Renal pelvis (tissue), 4 donors: ENCODE results near the gene SLC26A2. TPM values are rescaled to one million over a fixed set of nuclear protein-coding genes. Genes with fewer than 3 reads are reported as not detected.
"Not testable (repeated sequence)": the region's sequence is repeated elsewhere in the genome, so short reads cannot be mapped to it uniquely, and the experiment has no call there.

Experiments
- DNase-seq: peaks from one replicate; pipeline ENCODE4 v3.0.0-alpha.2; 2013
- polyA plus RNA-seq, 3 donors: library from polyadenylated mRNA; unstranded; fragments of 120-200 nt; gene quantifications; one replicate each; pipeline ENCODE4 v1.2.1, GENCODE V29; 2013; ENCODE audit not compliant: insufficient read length in 3 of 3

Gene SLC26A2
- polyA plus RNA-seq, 3 donors: 16.8 to 20.3 (median 17.2) TPM

GRCh38 chr5:149999866-150000255 lies 39.3 kb downstream of the SLC26A2 start:
- DNase-seq: no peak

DNA sequence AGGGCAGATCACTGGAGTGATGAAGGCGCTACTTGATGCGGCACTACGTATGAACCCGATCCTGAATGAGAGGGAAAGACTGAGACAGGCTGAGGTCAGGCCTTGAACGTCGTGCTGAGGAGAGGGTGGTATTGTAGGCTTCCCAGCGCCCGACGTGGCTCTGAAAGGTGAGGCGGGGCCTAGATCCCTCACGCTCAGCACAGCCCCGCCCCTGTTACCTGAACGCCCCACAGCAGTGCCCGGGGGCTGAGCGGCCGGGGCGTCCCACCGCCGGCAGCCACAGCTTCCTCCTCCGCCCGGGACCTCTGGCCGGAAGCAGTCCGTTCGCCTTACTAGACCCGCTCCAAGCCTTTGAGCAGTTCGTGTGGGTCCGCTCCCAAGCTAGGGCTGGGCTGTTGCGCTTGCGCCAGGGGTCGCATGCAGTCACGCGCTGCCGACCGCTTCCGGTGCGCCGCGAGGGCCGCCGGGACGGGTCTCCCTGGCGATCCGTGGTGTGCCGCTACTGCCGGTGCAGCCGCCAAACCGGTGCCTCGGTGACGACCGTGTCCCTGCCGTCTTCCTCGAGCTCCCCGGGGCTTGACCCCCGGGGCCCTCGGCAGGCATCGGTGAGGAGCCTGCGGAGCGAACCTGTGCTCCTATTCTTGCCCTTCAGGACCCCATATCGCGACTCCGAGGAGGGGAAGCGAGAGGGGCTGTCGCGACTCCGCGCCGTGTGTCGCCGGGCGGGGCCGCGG lies 39.9 kb downstream of the SLC26A2 start, which contains the start of the genes HMGXB3 and TIGD6:
Gene HMGXB3 (plus strand): TSS at position 484 of the 734 bp plus-strand sequence. CDS start 4,114 bp downstream, outside the sequence.
Gene TIGD6 (minus strand): TSS at position 399 of the 734 bp plus-strand sequence. CDS start 4,306 bp downstream, outside the sequence.
- peak; percentile 94 for DNase-seq

- DNase-seq: no peak
These were observed 40.6 kb downstream of the SLC26A2 start for GRCh38 chr5:150000990-150001659.

DNA sequence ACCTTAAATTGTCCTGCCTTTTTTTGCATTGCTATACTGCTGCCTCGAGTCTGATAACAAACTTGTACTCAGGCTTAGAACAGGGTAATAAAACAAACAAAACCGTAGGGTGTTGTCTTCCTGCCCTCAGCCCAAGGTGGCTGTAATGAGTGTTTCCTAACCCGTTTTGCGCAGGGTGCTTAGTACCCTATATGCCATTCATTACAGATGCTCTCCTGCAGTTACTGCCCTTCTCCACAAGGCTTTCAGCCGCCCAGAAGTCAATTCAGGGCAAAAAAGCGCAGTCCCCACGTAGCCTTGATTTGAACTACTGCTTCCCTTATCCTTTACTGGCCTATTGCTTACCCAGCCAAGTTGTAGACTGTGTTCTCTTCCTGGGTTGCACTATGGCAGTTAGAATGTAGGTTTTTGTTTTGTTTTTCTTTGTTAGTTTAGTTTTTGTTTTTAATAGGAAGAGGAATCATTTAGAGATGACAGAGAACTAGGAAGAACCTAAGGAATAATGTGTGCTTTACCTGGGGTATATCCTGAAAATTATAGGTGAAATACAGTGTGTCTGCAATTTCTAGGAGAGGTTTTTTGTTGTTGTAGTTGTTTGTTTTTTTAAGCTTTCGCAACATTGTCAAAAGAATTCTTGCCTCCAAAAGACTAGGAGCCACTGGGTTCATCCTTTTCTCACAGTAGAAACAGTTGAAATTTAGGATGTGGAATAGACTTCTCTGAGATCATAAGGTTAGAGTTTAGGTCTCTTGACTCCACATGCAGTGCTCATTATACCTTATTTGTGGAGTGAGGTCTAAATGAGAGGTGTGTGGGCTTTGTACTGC lies 41.3 kb downstream of the SLC26A2 start:
- DNase-seq: no peak

- DNase-seq: no peak
These were observed 45.8 kb downstream of the SLC26A2 start for GRCh38 chr5:150006318-150006717.

DNA sequence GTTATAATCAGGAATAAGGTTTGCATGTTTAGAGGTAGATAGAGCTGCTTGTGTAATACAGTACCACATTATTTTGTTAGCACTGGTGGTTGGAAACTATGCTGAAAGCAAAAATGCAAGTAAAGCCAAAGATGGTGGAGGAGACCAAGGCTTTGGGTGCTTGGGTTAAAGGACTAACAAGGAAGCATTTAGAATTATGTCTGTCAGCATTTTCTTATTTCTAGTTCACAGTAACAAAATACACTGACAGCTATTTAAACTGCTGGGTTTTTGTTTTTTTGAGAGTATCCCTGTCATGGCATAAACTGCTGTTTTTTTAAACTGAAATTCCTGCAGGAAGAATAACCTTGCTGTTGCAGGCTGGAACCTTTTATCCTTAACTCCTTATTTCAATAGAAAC lies 46.5 kb downstream of the SLC26A2 start:
- DNase-seq: no peak

DNA sequence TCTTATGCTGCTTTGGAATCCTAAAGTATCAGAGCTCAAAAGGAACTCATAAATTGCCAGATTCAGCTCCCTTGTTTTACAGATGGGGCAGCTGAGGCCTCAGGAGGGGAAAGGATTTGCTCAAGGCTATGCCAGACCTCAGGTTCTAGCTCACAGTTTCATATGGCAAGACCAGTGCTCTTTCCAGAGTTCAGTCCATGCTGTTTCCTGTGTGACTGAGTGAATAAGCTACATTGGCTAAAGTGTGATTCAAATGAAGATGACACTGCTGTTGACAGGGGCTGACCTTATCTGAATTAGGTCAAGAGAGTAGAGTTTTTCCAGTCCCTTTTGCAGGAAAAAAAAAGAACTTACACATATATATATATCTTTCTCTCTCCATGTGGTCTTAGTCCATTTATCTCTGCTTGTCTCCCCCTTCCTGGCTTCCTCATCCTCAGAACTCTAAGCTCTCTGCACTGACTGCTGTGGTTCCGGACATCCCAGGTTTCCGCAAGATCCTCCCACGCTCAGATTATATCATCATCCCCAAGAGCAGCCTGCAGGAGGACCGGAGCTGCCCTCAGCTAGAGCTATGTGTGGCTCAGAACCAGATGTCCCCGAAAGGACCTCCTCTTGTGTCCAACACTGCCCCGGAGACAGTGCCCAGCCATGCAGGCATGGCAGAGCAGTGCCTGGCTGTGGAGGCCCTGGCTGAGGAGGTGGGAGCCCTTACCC lies 49.3 kb downstream of the SLC26A2 start:
- DNase-seq: no peak

GRCh38 chr5:150013931-150014330 lies 53.4 kb downstream of the SLC26A2 start:
- no peak for DNase-seq

GRCh38 chr5:150014456-150014855 lies 53.9 kb downstream of the SLC26A2 start:
- no peak for DNase-seq

DNA sequence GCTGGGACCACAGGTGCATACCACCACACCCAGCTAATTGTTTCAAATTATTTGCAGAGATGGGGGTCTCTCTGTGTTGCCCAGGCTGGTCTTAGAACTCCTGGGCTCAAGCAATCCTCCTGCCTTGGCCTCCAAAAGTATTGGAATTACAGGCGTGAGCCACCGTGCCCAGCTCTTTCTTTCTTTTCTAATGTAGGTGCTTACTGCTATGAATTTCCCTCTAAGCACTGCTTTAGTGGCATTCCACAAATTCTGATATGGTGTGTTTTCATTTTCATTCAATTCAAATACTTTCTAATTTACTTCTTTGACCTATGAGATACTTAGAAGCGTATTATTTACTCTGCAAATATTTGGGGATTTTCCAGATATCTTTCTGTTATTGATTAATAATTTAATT lies 54.9 kb downstream of the SLC26A2 start:
- no peak for DNase-seq

GRCh38 chr5:150016537-150016936 lies 56.0 kb downstream of the SLC26A2 start:
- DNase-seq: no peak

GRCh38 chr5:150017226-150018005 lies 56.9 kb downstream of the SLC26A2 start:
- DNase-seq: no peak

- no peak for DNase-seq
These were observed 59.7 kb downstream of the SLC26A2 start for GRCh38 chr5:150020249-150020648.

- no peak for DNase-seq
These were observed 61.1 kb downstream of the SLC26A2 start for GRCh38 chr5:150021491-150022157.

DNA sequence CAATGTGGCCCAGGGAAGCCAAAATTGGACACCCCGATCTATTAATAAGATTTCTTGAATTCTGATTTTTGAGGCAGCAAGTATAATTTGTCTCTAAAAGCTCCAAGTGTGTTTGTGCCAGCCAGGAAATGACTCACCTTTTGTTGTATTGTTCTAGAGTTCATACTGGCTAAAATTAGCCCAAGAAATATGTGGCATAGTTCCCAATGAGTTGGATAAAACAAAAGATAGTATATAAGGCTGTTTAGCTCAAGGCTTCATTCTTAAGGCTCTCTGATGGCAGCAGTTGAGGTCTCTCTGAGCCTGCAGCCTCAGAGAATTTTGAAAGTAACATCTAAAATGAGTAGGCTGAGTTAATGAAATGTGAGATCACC lies 61.6 kb downstream of the SLC26A2 start:
- no peak for DNase-seq

DNA sequence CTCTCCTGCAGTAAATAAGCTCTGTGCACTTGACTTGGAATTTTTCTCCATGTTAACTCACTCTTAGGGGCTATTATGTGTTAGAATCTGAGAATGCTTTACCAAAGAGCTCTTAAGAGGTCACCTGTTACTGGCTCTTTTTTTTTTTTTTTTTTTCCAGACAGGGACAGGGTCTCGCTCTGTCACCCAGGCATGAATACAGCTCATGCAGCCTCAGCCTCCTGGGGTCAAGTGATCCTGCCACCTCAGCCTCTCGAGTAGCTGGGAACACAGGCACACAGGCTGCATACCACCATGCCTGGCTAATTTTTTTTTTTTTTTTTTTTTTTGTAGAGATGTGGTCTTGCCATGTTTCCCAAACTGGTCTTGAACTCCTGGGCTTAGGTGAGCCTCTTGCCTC lies 62.1 kb downstream of the SLC26A2 start:
- no peak for DNase-seq

- no peak for DNase-seq
These were observed 62.6 kb downstream of the SLC26A2 start for GRCh38 chr5:150023136-150023535.

- DNase-seq: no peak
These were observed 63.9 kb downstream of the SLC26A2 start for GRCh38 chr5:150024346-150024984.

DNA sequence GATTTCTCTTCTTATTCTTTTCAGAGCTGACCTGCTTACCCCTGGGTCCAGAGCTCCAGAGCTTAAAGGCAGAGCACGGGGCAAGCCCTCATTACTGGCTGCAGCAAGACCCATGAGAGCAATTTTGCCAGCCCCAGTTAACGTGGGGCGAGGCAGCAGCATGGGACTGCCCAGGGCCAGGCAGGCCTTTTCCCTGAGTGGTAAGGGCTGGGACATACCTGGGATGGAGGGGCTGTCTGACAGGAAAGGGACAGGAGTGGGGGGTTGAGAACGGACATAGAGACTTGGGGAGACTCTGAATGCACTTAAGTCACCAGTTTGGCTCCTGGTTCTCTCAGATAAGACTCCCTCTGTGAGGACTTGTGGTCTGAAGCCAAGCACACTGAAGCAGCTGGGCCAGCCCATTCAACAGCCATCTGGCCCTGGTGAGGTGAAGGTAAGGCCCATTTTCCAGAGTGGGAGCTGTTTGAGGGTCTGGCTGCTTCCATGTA lies 66.2 kb downstream of the SLC26A2 start:
- DNase-seq: no peak

DNA sequence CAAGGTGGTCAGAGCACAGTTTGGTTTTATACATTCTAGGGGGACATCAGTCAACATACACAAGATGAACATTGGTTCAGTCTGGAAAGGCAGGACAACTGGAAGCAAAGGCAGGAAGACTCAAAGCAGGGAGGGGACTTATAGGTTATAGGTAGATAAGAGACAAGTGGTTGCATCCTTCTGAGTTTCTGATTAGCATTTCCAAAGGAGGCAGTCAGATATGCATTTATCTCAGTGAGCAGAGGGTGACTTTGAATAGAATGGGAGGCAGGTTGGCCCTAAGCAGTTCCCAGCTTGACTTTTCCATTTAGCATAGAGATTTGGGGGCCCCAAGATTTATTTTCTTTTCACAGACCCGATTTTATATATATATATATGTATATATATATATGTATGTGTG lies 67.5 kb downstream of the SLC26A2 start:
- not testable (repeated sequence) for DNase-seq
